ENCODE results near the gene DMD. TPM values are rescaled to one million over a fixed set of nuclear protein-coding genes. Genes with fewer than 3 reads are reported as not detected.
A peak's percentile ranks its signal among the peaks of the same experiment; 100 is the strongest.

Gene DMD
- total and polyA plus RNA-seq, 2 donors from 2014 or later: 4.2 to 17.9 TPM

- H3K9ac ChIP-seq (ENCODE audit: low read length in 3 of 3): no peak overlapping the region
- no peaks in the 10 kb centered on the region for H3K27me3 ChIP-seq (ENCODE audit: control insufficient read depth, insufficient read depth, low read length)
- H3K4me3 ChIP-seq (ENCODE audit: low read length in 3 of 3): no peak overlapping the region
- intact Hi-C loops (cut with DNase I): no loop called here
- H3K9me3 ChIP-seq (ENCODE audit: control insufficient read depth in 2 of 3, insufficient read depth in 1 of 3, low read length in 3 of 3): no peaks in the 10 kb centered on the region
- DNase-seq: no peak
- no peaks in the 10 kb centered on the region for H3K36me3 ChIP-seq (ENCODE audit: control insufficient read depth in 2 of 3, insufficient read depth in 3 of 3, low read length in 3 of 3)
- H3K27ac ChIP-seq (ENCODE audit: low read depth in 2 of 2, low read length in 2 of 2): no peak overlapping the region
- FAIRE-seq: no peak
- no peak for TF ChIP-seq CTCF (IDR thresholded peaks at IDR 0.05; ENCODE audit: borderline replicate concordance, extremely low read depth, insufficient read depth)
- no peaks in the 10 kb centered on the region for H3K4me1 ChIP-seq (ENCODE audit: control insufficient read depth in 2 of 3, insufficient read depth in 2 of 3, low read depth in 1 of 3, low read length in 3 of 3)
Measured at GRCh38 chrX:32489125-32489524, 722.2 kb downstream of the DMD start.

- H3K27ac ChIP-seq (ENCODE audit: low read depth in 2 of 2, low read length in 2 of 2): no peak overlapping the region
- no peaks in the 10 kb centered on the region for H3K9me3 ChIP-seq (ENCODE audit: control insufficient read depth in 2 of 3, insufficient read depth in 1 of 3, low read length in 3 of 3)
- no peaks in the 10 kb centered on the region for H3K27me3 ChIP-seq (ENCODE audit: control insufficient read depth, insufficient read depth, low read length)
- no peak for TF ChIP-seq CTCF (IDR thresholded peaks at IDR 0.05; ENCODE audit: borderline replicate concordance, extremely low read depth, insufficient read depth)
- intact Hi-C loops (cut with DNase I): no loop called here
- H3K9ac ChIP-seq (ENCODE audit: low read length in 3 of 3): no peak overlapping the region
- no peaks in the 10 kb centered on the region for H3K36me3 ChIP-seq (ENCODE audit: control insufficient read depth in 2 of 3, insufficient read depth in 3 of 3, low read length in 3 of 3)
- H3K4me3 ChIP-seq (ENCODE audit: low read length in 3 of 3): no peak overlapping the region
- no peaks in the 10 kb centered on the region for H3K4me1 ChIP-seq (ENCODE audit: control insufficient read depth in 2 of 3, insufficient read depth in 2 of 3, low read depth in 1 of 3, low read length in 3 of 3)
- FAIRE-seq (peak; percentile 97), DNase-seq (peak in 1 of 5 donors; percentile 2)
Measured at GRCh38 chrX:32483534-32484136, 727.7 kb downstream of the DMD start.

GRCh38 chrX:32480019-32480418 is 731.3 kb downstream of the DMD start:
- H3K4me3 ChIP-seq (ENCODE audit: low read length in 3 of 3): no peak overlapping the region
- no peaks in the 10 kb centered on the region for H3K27me3 ChIP-seq (ENCODE audit: control insufficient read depth, insufficient read depth, low read length)
- H3K27ac ChIP-seq (ENCODE audit: low read depth in 2 of 2, low read length in 2 of 2): no peak overlapping the region
- TF ChIP-seq CTCF (IDR thresholded peaks at IDR 0.05; ENCODE audit: borderline replicate concordance, extremely low read depth, insufficient read depth): no peak
- H3K36me3 ChIP-seq (ENCODE audit: control insufficient read depth in 2 of 3, insufficient read depth in 3 of 3, low read length in 3 of 3): no peaks in the 10 kb centered on the region
- H3K4me1 ChIP-seq (ENCODE audit: control insufficient read depth in 2 of 3, insufficient read depth in 2 of 3, low read depth in 1 of 3, low read length in 3 of 3): no peaks in the 10 kb centered on the region
- no peaks in the 10 kb centered on the region for H3K9me3 ChIP-seq (ENCODE audit: control insufficient read depth in 2 of 3, insufficient read depth in 1 of 3, low read length in 3 of 3)
- DNase-seq (no peak), FAIRE-seq (peak; percentile 17)
- H3K9ac ChIP-seq (ENCODE audit: low read length in 3 of 3): no peak overlapping the region
- intact Hi-C loops (cut with DNase I): no loop called here

- Histone ChIP-seq H3K27me3 (ENCODE audit: control insufficient read depth, insufficient read depth, low read length) (no peaks in the 10 kb centered on the region), H3K9me3 (ENCODE audit: control insufficient read depth in 2 of 3, insufficient read depth in 1 of 3, low read length in 3 of 3) (no peaks in the 10 kb centered on the region), H3K36me3 (ENCODE audit: control insufficient read depth in 2 of 3, insufficient read depth in 3 of 3, low read length in 3 of 3) (no peaks in the 10 kb centered on the region), H3K27ac (ENCODE audit: low read depth in 2 of 2, low read length in 2 of 2) (no peak overlapping the region), H3K9ac (ENCODE audit: low read length in 3 of 3) (no peak overlapping the region), H3K4me3 (ENCODE audit: low read length in 3 of 3) (no peak overlapping the region), H3K4me1 (ENCODE audit: control insufficient read depth in 2 of 3, insufficient read depth in 2 of 3, low read depth in 1 of 3, low read length in 3 of 3) (no peaks in the 10 kb centered on the region)
- no peak for DNase-seq
- intact Hi-C loops (cut with DNase I): no loop called here
- FAIRE-seq: no peak
- no peak for TF ChIP-seq CTCF (IDR thresholded peaks at IDR 0.05; ENCODE audit: borderline replicate concordance, extremely low read depth, insufficient read depth)
Measured at GRCh38 chrX:32472364-32472763, 739.0 kb downstream of the DMD start.

All from kidney (tissue), 14 donors.